Keratinocyte (primary cell): ENCODE measurements around the gene CD99L2.

Experiments
- EZH2 ChIP-seq: IDR thresholded peaks from one replicate; pipeline ENCODE4 v1.6.1; 2012; ENCODE audit warnings: inconsistent platforms, mild to moderate bottlenecking, low read length, moderate library complexity
- TF ChIP-seq, protein P1 (sequence below), 3 experiments: IDR thresholded peaks in 1 of 3; conservative IDR thresholded peaks in 1 of 3; optimal IDR thresholded peaks in 1 of 3; 2 replicates in 2 of 3; 3 replicates in 1 of 3; pipeline versions ENCODE3 to v1.5.1; 2011; ENCODE audit warnings: low read length in 3 of 3, mild to moderate bottlenecking in 3 of 3, moderate library complexity in 2 of 3, control low read depth in 1 of 3, inconsistent platforms in 1 of 3; ENCODE audit not compliant: insufficient read depth in 2 of 3; ENCODE audit errors: extremely low read depth in 1 of 3

DNA sequence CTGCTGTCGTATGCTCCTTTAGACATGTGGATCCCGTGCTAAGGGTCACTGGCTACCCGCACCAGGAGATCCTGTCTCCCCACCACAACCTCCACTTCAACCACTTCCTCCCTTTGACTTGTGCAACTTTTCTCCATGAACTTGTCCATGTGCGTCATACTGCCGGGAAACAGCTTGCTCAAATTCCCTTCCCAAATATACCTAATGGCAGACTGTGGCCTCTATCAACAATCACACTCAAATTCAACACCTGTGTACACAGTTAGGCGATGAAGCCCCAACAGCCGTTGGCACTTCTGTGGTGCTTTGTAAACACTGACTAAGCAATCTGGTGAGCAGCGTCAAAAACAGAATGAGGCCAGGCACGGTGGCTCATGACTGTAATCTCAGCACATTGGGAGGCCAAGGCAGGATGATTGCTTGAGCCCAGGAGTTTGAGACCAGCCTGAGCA is 49.5 kb downstream of the CD99L2 start:
- TF ChIP-seq, protein P1, sequence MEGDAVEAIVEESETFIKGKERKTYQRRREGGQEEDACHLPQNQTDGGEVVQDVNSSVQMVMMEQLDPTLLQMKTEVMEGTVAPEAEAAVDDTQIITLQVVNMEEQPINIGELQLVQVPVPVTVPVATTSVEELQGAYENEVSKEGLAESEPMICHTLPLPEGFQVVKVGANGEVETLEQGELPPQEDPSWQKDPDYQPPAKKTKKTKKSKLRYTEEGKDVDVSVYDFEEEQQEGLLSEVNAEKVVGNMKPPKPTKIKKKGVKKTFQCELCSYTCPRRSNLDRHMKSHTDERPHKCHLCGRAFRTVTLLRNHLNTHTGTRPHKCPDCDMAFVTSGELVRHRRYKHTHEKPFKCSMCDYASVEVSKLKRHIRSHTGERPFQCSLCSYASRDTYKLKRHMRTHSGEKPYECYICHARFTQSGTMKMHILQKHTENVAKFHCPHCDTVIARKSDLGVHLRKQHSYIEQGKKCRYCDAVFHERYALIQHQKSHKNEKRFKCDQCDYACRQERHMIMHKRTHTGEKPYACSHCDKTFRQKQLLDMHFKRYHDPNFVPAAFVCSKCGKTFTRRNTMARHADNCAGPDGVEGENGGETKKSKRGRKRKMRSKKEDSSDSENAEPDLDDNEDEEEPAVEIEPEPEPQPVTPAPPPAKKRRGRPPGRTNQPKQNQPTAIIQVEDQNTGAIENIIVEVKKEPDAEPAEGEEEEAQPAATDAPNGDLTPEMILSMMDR (optimal IDR thresholded peaks at IDR 0.05 in 1 of 3, IDR thresholded peaks at IDR 0.05 in 1 of 3, conservative IDR thresholded peaks at IDR 0.05 in 1 of 3; ENCODE audit: extremely low read depth in 1 of 3, insufficient read depth in 2 of 3, low read length in 3 of 3): no peak
- TF ChIP-seq EZH2: no peak
